ENCODE data around the gene NPIPB5. TPM values are rescaled to one million over a fixed set of nuclear protein-coding genes. Genes with fewer than 3 reads are reported as not detected.
A peak's percentile ranks its signal among the peaks of the same experiment; 100 is the strongest.
"Not testable (repeated sequence)": the region's sequence is repeated elsewhere in the genome, so short reads cannot be mapped to it uniquely, and the experiment has no call there.

NPIPB5 gene
- 100 to 1,000 TPM; 122 to 284 (median 168) TPM for total RNA-seq
- 100 to 1,000 TPM in 1 of 3 donors, 1 to 10 TPM in 2; 5.8 to 136 (median 6.0) TPM for polyA plus RNA-seq

DNA sequence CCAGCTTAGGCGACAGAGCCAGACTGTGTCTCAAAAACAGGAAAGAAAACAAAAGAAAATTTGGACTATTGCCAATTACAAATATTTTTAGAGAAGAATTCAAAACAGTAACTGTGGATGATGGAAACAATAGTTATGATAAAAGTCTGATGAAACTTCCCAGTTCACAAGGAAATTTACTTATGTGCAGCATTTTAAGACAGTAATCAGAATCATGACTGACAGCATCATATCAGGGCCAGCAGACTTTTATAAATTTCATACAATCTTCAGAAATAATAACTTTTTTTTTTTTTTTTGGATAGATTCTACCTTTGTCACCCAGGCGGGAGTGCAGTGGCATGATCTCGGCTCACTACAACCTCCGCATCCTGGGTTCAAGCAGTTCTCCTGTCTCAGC, at the start of gene NPIPB5:
Gene NPIPB5 (plus strand): TSS at position 301 of the 400 bp plus-strand sequence. CDS start 2,911 bp downstream, outside the sequence.
- no CpG with 5 or more reads among the region's 4 CpGs for WGBS, 2 donors
- H3K27ac ChIP-seq, H3K9me3 ChIP-seq: not testable (repeated sequence)

DNA sequence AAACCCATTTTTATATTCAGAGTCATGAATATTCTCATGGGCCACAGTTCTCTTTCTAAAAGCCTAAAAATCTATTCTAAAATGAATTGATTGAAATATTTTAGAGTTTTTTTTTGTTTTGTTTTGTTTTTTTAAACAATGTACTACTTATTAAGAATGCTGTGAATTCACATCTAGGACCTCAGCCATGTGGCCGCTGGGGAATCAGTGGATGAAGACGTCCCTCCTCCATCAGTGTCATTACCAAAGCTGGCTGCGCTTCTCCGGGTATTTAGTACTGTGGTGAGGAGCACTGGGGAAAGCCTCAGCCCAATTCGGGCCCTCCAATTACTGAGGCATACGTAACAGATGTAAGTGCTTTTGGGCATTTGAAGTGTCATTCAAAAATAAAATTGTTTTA, 41.8 kb upstream of the NPIPB5 start:
- intact Hi-C loops (cut with DNase I); H3K4me3 ChIP-seq; DNase-seq; H3K9me3 ChIP-seq; H3K36me3 ChIP-seq; H3K4me1 ChIP-seq; H3K27ac ChIP-seq; H3K27me3 ChIP-seq: not testable (repeated sequence)
- WGBS, 2 donors = 89 to 93% methylated on average over 4 of the region's 6 CpGs

More for the DNA sequence above, at the start of gene NPIPB5:
- H3K27me3 ChIP-seq; H3K4me3 ChIP-seq; intact Hi-C loops (cut with DNase I); H3K36me3 ChIP-seq; H3K4me1 ChIP-seq; DNase-seq: not testable (repeated sequence)

DNA sequence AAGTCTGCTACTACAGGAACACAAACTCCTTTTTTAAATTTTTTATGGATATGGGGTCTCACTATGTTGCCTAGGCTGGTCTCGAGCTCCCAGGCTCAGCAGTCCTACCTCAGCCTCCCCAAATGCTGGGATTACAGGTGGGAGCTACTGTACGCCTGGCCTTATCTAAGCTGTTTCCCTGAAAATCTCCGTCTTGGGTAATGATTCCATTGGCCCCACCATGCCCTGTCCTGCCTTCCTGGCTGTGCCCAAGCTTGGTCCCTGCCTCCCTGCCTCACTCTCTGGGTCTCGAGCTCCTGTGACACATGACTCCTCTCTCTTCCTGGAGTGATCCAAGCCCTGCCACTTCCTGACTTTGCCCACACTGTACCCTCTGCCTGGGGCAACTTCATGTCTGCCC, 27.3 kb downstream of the NPIPB5 start:
- 78 to 89% methylated on average over 4 of the region's 4 CpGs for WGBS, 2 donors
- H3K9me3 ChIP-seq; H3K4me1 ChIP-seq; H3K36me3 ChIP-seq; H3K4me3 ChIP-seq; H3K27ac ChIP-seq; DNase-seq; intact Hi-C loops (cut with DNase I); H3K27me3 ChIP-seq: not testable (repeated sequence)

DNA sequence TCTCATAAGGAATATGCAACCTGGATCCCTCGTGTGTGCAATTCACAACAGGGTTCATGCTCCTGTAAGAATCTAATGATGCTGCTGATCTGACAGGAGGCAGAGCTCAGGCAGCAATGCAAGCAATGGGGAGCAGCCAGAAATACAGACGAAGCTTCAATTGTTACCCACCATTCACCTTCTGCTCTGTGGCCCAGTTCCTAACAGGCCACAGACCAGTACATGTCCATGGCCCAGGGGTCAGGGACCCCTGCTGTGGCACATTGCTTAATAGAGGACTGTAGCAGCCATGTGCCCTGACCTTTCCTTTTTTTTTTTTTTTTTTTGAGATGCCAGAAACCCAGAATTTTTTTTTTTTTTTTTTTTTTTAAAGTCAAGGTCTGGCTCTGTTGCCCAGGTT, 34.1 kb downstream of the NPIPB5 start:
- WGBS, 2 donors = 78 to 84% methylated on average over 1 of the region's 2 CpGs
- intact Hi-C loops (cut with DNase I) = not testable (repeated sequence)

DNA sequence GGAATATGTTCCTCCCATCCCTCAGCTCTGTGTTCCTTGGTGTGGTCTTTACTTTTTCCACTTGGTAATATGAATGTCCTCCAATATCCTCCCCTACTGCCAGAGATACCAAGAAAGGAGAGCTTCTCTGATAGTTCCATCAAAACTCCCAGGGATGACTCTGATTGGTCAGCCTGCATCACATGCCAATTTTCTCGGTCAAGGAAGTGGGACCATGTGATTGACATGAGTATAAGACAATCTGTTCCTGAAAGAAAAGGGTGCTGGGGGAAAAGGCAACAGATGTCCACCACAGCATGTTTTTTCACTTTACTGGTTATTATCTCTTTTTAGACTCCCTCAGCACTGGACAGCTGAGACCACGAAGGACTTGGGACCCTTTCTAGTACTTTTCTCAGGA, 35.9 kb downstream of the NPIPB5 start:
- H3K9me3 ChIP-seq; H3K36me3 ChIP-seq; H3K4me3 ChIP-seq; intact Hi-C loops (cut with DNase I); H3K27me3 ChIP-seq; H3K27ac ChIP-seq; H3K4me1 ChIP-seq: not testable (repeated sequence)
- 88 to 91% methylated on average over 2 of the region's 2 CpGs for WGBS, 2 donors
- peak; percentile 21 for DNase-seq

More for the DNA sequence above, 34.1 kb downstream of the NPIPB5 start:
- not testable (repeated sequence) for H3K4me1 ChIP-seq, H3K9me3 ChIP-seq, H3K4me3 ChIP-seq, H3K27ac ChIP-seq, H3K27me3 ChIP-seq, DNase-seq, H3K36me3 ChIP-seq

DNA sequence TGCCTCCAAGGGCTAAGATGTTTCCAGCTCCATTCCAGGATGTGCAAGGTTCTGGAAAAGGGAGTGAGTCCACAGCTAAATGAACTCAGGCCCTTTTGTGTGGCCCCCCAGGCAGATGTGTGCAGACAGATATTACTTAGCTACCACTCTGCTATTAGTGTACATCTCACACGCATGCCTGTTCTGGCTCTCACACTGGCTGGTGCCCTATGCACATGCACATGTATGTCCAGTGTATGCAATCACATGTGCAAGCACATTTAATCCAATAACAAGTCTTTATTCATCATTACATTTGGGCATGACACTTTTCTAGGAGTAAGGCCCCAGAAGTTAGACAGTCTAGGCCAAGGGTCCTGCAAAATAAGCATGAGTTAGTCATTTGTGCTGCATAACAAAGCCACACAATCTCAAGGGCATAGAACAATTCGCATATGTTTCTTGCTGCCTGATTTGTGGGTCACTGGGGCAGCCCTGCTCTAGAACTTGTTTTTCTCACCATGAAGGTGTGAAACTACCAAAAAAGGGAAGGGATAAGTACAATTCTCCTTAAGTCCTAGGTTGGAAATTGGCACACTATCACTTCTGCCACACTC, 36.6 kb downstream of the NPIPB5 start:
- H3K27ac ChIP-seq; H3K36me3 ChIP-seq; H3K4me3 ChIP-seq; H3K27me3 ChIP-seq; H3K9me3 ChIP-seq; intact Hi-C loops (cut with DNase I); H3K4me1 ChIP-seq: not testable (repeated sequence)
- peak; percentile 26 for DNase-seq
- 95% methylated on average over 2 of the region's 2 CpGs for WGBS, 2 donors

DNA sequence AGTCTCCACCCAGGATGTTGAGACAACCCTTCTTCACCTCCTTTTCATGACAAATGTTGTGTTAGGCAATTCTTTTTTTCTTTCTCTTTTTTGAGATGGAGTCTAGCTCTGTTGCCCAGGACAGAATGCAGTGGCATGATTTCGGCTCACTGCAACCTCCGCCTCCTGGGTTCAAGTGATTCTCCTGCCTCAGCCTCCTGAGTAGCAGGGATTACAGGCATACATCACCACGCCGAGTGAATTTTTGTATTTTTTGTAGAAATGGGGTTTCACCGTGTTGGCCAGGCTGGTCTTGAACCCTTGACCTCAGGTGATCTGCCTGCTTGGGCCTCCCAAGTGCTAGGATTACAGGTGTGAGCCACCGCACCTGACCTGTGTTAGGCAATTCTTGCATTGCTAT, 39.2 kb downstream of the NPIPB5 start:
- 97 to 98% methylated on average over 5 of the region's 6 CpGs for WGBS, 2 donors
- DNase-seq = peak; percentile 9
- H3K4me3 ChIP-seq; intact Hi-C loops (cut with DNase I); H3K4me1 ChIP-seq; H3K27me3 ChIP-seq; H3K9me3 ChIP-seq; H3K36me3 ChIP-seq; H3K27ac ChIP-seq: not testable (repeated sequence)

DNA sequence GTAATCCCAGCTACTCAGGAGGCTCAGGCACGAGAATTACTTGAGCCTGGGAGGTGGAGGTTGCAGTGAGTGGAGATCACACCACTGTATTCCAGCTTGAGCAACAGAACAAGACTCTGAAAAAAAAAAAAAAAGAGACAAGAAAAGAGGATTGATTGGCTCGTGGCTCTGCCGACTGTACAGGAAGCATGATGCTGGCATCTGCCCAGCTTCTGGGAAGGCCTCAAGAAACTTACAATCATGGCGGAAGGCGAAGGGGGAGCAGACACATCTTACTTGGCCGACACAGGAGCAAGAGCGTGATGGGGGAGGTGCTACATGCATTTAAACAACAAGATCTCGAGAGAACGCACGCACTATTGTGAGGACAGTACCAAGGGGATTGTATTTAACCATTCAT, 40.5 kb downstream of the NPIPB5 start:
- DNase-seq = peak; percentile 29
- H3K4me1 ChIP-seq; H3K9me3 ChIP-seq; H3K27me3 ChIP-seq; intact Hi-C loops (cut with DNase I); H3K27ac ChIP-seq; H3K36me3 ChIP-seq; H3K4me3 ChIP-seq: not testable (repeated sequence)
- 90% methylated on average over 7 of the region's 10 CpGs for WGBS, 2 donors

DNA sequence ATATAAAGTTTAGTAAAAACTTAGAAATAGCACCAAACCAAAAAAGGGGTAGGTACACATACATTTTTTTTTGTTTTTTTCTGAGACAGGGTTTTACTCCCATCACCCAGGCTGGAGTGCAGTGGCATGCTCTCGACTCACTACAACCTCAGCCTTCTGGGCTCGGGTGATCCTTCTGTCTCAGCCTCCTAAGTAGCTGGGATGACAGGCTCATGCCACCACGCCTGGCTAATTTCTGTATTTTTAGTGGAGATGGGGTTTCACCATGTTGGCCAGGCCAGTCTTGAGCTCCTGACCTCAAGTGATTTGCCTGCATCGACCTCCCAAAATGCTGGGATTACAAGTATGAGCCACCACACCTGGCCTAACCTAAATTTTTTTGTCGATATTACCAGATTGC, 41.0 kb downstream of the NPIPB5 start:
- H3K9me3 ChIP-seq; H3K4me3 ChIP-seq; H3K4me1 ChIP-seq; H3K27ac ChIP-seq; H3K36me3 ChIP-seq; H3K27me3 ChIP-seq; intact Hi-C loops (cut with DNase I): not testable (repeated sequence)
- WGBS, 2 donors = 89 to 91% methylated on average over 5 of the region's 5 CpGs
- DNase-seq = peak; percentile 44

DNA sequence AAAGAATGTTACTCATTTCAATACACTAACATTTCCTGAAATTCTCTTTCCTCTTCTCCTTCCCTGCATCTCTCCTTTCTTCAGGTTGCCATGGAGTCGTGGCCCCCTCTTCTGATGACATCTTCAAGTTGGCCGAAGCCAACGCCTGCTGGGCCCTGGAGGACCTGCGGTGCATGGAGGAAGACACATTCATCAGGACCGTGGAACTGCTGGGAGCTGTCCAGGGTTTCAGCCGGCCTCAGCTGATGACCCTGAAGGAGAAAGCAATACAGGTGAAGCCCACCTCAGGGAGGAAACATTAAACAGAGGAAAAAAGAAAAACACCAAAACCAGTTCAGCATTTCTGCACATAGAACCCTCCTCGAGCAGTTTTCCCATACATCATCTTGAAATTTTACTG, 46.1 kb downstream of the NPIPB5 start:
- H3K9me3 ChIP-seq; H3K4me3 ChIP-seq; H3K27ac ChIP-seq; DNase-seq; H3K27me3 ChIP-seq; H3K36me3 ChIP-seq; intact Hi-C loops (cut with DNase I); H3K4me1 ChIP-seq: not testable (repeated sequence)
- no CpG with 5 or more reads among the region's 7 CpGs for WGBS, 2 donors

Small RNA genes within 50 kb of the gene (small RNA-seq; reads per million reads assigned to genes)
- gene AC106788.1 = 0 reads per million in 3 donors

Other genes with a start within 250 kb of the NPIPB5 start
- gene POLR3E, start 213.5 kb upstream of the NPIPB5 start, total RNA-seq = 10 to 100 TPM; 39.3 to 68.7 (median 49.4) TPM
- gene POLR3E, start 213.5 kb upstream of the NPIPB5 start, polyA plus RNA-seq = 10 to 100 TPM; 10.6 to 25.6 (median 11.4) TPM
- gene CDR2, start 136.3 kb upstream of the NPIPB5 start, total RNA-seq = 10 to 100 TPM; 20.3 to 32.3 (median 24.4) TPM
- gene CDR2, start 136.3 kb upstream of the NPIPB5 start, polyA plus RNA-seq = 10 to 100 TPM; 14.6 to 22.7 (median 21.0) TPM